Measurements from ENCODE around the gene RHBG. TPM values are rescaled to one million over a fixed set of nuclear protein-coding genes. Genes with fewer than 3 reads are reported as not detected.

Gene RHBG
- total RNA-seq, 3 donors from 2014 or later (not counting 1 experiment from before 2014, with no cell fraction given), result not detected

- peaks cover 9% of the 10 kb centered on the region for H3K4me1 ChIP-seq (ENCODE audit: control insufficient read depth, insufficient read depth, low read length)
- no peak overlapping the region for H3K4me3 ChIP-seq (ENCODE audit: low read length)
- H3K4me1 Mint-ChIP-seq, result peaks cover 8% of the 10 kb centered on the region in 2 donors
- no peak overlapping the region for H3K27ac ChIP-seq (ENCODE audit: low read length)
- no peaks in the 10 kb centered on the region for H3K9me3 Mint-ChIP-seq
- whole genome bisulfite sequencing (ENCODE audit: insufficient coverage), result 24% methylated on average over 15 of the region's 15 CpGs
- intact Hi-C loops (cut with micrococcal nuclease), result no loop called here
- no peak overlapping the region for H3K4me3 Mint-ChIP-seq
- H3K27ac Mint-ChIP-seq, result no peak overlapping the region
- TF ChIP-seq CTCF (IDR thresholded peaks at IDR 0.05), result no peak
- no peaks in the 10 kb centered on the region for H3K9me3 ChIP-seq (ENCODE audit: control insufficient read depth, insufficient read depth, low read length)
- DNase-seq, result no peak
- peaks cover 11% of the 10 kb centered on the region for H3K27me3 ChIP-seq (ENCODE audit: control insufficient read depth, insufficient read depth, low read length)
- no peak for ATAC-seq
- peaks cover 20 to 33% of the 10 kb centered on the region in 2 donors for H3K27me3 Mint-ChIP-seq (ENCODE audit: low read depth in 2 of 2)
- no peaks in the 10 kb centered on the region for H3K36me3 ChIP-seq (ENCODE audit: control insufficient read depth, insufficient read depth, low read length)
- H3K36me3 Mint-ChIP-seq, result no peaks in the 10 kb centered on the region
Observed at GRCh38 chr1:156387870-156388173, 18.8 kb downstream of the RHBG start.

- Histone ChIP-seq H3K27me3 (ENCODE audit: control insufficient read depth, insufficient read depth, low read length) (peaks cover 11% of the 10 kb centered on the region), H3K4me3 (ENCODE audit: low read length) (no peak overlapping the region), H3K27ac (ENCODE audit: low read length) (no peak overlapping the region), H3K4me1 (ENCODE audit: control insufficient read depth, insufficient read depth, low read length) (peaks cover 9% of the 10 kb centered on the region), H3K9me3 (ENCODE audit: control insufficient read depth, insufficient read depth, low read length) (no peaks in the 10 kb centered on the region), H3K36me3 (ENCODE audit: control insufficient read depth, insufficient read depth, low read length) (no peaks in the 10 kb centered on the region)
- no peak for DNase-seq
- intact Hi-C loops (cut with micrococcal nuclease), result no loop called here
- H3K27me3 Mint-ChIP-seq (ENCODE audit: low read depth in 2 of 2), result peaks cover 20 to 33% of the 10 kb centered on the region in 2 donors
- H3K27ac Mint-ChIP-seq, result no peak overlapping the region
- no peaks in the 10 kb centered on the region for H3K9me3 Mint-ChIP-seq
- WGBS (ENCODE audit: insufficient coverage), result 17% methylated on average over 73 of the region's 73 CpGs
- H3K4me1 Mint-ChIP-seq, result peaks cover 8% of the 10 kb centered on the region in 2 donors
- no peak for ATAC-seq
- no peak for TF ChIP-seq CTCF (IDR thresholded peaks at IDR 0.05)
- no peaks in the 10 kb centered on the region for H3K36me3 Mint-ChIP-seq
- no peak overlapping the region for H3K4me3 Mint-ChIP-seq
Observed at GRCh38 chr1:156388174-156389137, 19.4 kb downstream of the RHBG start.

GRCh38 chr1:156389311-156389710 lies 20.3 kb downstream of the RHBG start:
- Histone ChIP-seq H3K4me1 (ENCODE audit: control insufficient read depth, insufficient read depth, low read length) (peaks cover 9% of the 10 kb centered on the region), H3K36me3 (ENCODE audit: control insufficient read depth, insufficient read depth, low read length) (no peaks in the 10 kb centered on the region), H3K27me3 (ENCODE audit: control insufficient read depth, insufficient read depth, low read length) (peaks cover 11% of the 10 kb centered on the region), H3K27ac (ENCODE audit: low read length) (no peak overlapping the region), H3K4me3 (ENCODE audit: low read length) (no peak overlapping the region), H3K9me3 (ENCODE audit: control insufficient read depth, insufficient read depth, low read length) (no peaks in the 10 kb centered on the region)
- DNase-seq, result no peak
- peaks cover 8% of the 10 kb centered on the region in 2 donors for H3K4me1 Mint-ChIP-seq
- H3K4me3 Mint-ChIP-seq, result no peak overlapping the region
- intact Hi-C loops (cut with micrococcal nuclease), result no loop called here
- no peaks in the 10 kb centered on the region for H3K36me3 Mint-ChIP-seq
- H3K27me3 Mint-ChIP-seq (ENCODE audit: low read depth in 2 of 2), result peaks cover 20 to 33% of the 10 kb centered on the region in 2 donors
- no peaks in the 10 kb centered on the region for H3K9me3 Mint-ChIP-seq
- H3K27ac Mint-ChIP-seq, result no peak overlapping the region
- no peak for TF ChIP-seq CTCF (IDR thresholded peaks at IDR 0.05)
- ATAC-seq, result no peak
- 96% methylated on average over 8 of the region's 8 CpGs for WGBS (ENCODE audit: insufficient coverage)
